Measurements from ENCODE around the gene CD81.

- no peak for TF ChIP-seq CTCF (IDR thresholded peaks at IDR 0.05 in 2 of 3, conservative IDR thresholded peaks at IDR 0.05 in 1 of 3; ENCODE audit: control insufficient read depth in 2 of 3, extremely low read depth in 1 of 3, insufficient read depth in 1 of 3, low read depth in 3 of 3, low read length in 3 of 3)
- no peak for TF ChIP-seq ZNF274 (IDR thresholded peaks at IDR 0.05; ENCODE audit: insufficient read depth, insufficient read length)
- TF ChIP-seq GABPA (IDR thresholded peaks at IDR 0.05; ENCODE audit: low read depth) = no peak
Measured at GRCh38 chr11:2426221-2426620, 49.1 kb downstream of the CD81 start.

Measured in GM12878 (cell line).